Measurements from ENCODE around the gene CCNDBP1. TPM values are rescaled to one million over a fixed set of nuclear protein-coding genes. Genes with fewer than 3 reads are reported as not detected.

Gene CCNDBP1
- total and polyA plus RNA-seq, 2 experiments from 2014 or later, result 23.9 to 33.5 TPM

GRCh38 chr15:43153269-43153668 lies 31.9 kb upstream of the CCNDBP1 start:
- Histone ChIP-seq H3K4me2 (no peak overlapping the region), H3K4me3 (no peak overlapping the region), H3K36me3 (ENCODE audit: insufficient read depth) (no peaks in the 10 kb centered on the region; the same call in 1 of the 2 replicates), H3K27me3 (ENCODE audit: insufficient read depth) (no peaks in the 10 kb centered on the region), H3K27ac (ENCODE audit: low read depth) (no peak overlapping the region), H3K9me2 (ENCODE audit: insufficient read depth) (no peaks in the 10 kb centered on the region), H3K79me2 (replicated peaks; ENCODE audit: insufficient read depth) (no peaks in the 10 kb centered on the region), H3F3A (replicated peaks; ENCODE audit: low read depth) (no peaks in the 10 kb centered on the region), H4K20me1 (replicated peaks; ENCODE audit: insufficient read depth) (no peaks in the 10 kb centered on the region), H2AFZ (no peak overlapping the region), H3K4me1 (ENCODE audit: insufficient read depth) (no peaks in the 10 kb centered on the region)
- Mint-ChIP-seq H3K27ac (no peak overlapping the region), H3K4me1 (no peaks in the 10 kb centered on the region), H3K36me3 (ENCODE audit: low read depth) (no peaks in the 10 kb centered on the region), H3K9me3 (no peaks in the 10 kb centered on the region), H3K4me3 (no peak overlapping the region), H3K27me3 (ENCODE audit: insufficient read depth, low read depth, poor library complexity) (peaks cover 2% of the 10 kb centered on the region)
- DNase-seq (ENCODE audit: low spot score) (no peak), ATAC-seq (no peak)
- TF ChIP-seq, protein P1, sequence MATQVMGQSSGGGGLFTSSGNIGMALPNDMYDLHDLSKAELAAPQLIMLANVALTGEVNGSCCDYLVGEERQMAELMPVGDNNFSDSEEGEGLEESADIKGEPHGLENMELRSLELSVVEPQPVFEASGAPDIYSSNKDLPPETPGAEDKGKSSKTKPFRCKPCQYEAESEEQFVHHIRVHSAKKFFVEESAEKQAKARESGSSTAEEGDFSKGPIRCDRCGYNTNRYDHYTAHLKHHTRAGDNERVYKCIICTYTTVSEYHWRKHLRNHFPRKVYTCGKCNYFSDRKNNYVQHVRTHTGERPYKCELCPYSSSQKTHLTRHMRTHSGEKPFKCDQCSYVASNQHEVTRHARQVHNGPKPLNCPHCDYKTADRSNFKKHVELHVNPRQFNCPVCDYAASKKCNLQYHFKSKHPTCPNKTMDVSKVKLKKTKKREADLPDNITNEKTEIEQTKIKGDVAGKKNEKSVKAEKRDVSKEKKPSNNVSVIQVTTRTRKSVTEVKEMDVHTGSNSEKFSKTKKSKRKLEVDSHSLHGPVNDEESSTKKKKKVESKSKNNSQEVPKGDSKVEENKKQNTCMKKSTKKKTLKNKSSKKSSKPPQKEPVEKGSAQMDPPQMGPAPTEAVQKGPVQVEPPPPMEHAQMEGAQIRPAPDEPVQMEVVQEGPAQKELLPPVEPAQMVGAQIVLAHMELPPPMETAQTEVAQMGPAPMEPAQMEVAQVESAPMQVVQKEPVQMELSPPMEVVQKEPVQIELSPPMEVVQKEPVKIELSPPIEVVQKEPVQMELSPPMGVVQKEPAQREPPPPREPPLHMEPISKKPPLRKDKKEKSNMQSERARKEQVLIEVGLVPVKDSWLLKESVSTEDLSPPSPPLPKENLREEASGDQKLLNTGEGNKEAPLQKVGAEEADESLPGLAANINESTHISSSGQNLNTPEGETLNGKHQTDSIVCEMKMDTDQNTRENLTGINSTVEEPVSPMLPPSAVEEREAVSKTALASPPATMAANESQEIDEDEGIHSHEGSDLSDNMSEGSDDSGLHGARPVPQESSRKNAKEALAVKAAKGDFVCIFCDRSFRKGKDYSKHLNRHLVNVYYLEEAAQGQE (IDR thresholded peaks at IDR 0.05; ENCODE audit: unreplicated experiment), result no peak

DNA sequence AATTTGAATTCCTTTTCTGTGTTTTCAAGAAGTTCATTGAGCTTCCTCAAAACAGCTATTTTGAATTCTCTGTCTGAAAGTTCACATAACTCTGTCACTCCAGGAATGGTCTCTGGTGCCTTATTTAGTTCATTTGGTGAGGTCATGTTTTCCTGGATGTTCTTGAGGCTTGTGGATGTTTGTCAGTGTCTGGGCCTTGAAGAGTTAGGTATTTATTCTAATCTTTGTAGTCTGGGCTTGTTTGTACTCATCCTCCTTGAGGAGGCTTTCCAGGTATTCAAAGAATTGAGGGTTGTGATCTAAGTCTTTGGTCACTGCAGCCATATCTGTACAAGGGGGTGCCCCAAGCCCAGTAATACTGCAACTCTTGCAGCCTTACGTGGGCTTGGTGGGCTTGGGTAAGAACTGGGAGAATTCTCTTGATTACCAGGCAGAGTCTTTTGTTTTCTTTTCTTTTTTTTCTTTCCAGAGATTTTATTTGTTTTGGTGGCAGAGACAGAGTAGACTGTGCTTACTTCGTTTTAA lies 19.3 kb upstream of the CCNDBP1 start:
- H3K4me1 Mint-ChIP-seq, result peaks cover 6% of the 10 kb centered on the region; the same call in 1 of the 3 replicates
- Histone ChIP-seq H3K4me3 (no peak overlapping the region), H3K79me2 (replicated peaks; ENCODE audit: insufficient read depth) (no peaks in the 10 kb centered on the region), H3K9me2 (ENCODE audit: insufficient read depth) (no peaks in the 10 kb centered on the region), H2AFZ (no peak overlapping the region), H3F3A (replicated peaks; ENCODE audit: low read depth) (no peaks in the 10 kb centered on the region), H4K20me1 (replicated peaks; ENCODE audit: insufficient read depth) (no peaks in the 10 kb centered on the region), H3K27ac (ENCODE audit: low read depth) (no peak overlapping the region), H3K36me3 (ENCODE audit: insufficient read depth) (no peaks in the 10 kb centered on the region), H3K4me2 (no peak overlapping the region), H3K4me1 (ENCODE audit: insufficient read depth) (peaks cover 5% of the 10 kb centered on the region; the same call in 1 of the 2 replicates), H3K27me3 (ENCODE audit: insufficient read depth) (no peaks in the 10 kb centered on the region)
- peaks cover 30% of the 10 kb centered on the region for H3K36me3 Mint-ChIP-seq (ENCODE audit: low read depth)
- DNase-seq (ENCODE audit: low spot score) (no peak), ATAC-seq (no peak)
- no peaks in the 10 kb centered on the region for H3K27me3 Mint-ChIP-seq (ENCODE audit: insufficient read depth, low read depth, poor library complexity)
- no peak overlapping the region for H3K4me3 Mint-ChIP-seq
- peaks cover 25% of the 10 kb centered on the region for H3K9me3 Mint-ChIP-seq
- H3K27ac Mint-ChIP-seq, result no peak overlapping the region
- TF ChIP-seq, protein P2, sequence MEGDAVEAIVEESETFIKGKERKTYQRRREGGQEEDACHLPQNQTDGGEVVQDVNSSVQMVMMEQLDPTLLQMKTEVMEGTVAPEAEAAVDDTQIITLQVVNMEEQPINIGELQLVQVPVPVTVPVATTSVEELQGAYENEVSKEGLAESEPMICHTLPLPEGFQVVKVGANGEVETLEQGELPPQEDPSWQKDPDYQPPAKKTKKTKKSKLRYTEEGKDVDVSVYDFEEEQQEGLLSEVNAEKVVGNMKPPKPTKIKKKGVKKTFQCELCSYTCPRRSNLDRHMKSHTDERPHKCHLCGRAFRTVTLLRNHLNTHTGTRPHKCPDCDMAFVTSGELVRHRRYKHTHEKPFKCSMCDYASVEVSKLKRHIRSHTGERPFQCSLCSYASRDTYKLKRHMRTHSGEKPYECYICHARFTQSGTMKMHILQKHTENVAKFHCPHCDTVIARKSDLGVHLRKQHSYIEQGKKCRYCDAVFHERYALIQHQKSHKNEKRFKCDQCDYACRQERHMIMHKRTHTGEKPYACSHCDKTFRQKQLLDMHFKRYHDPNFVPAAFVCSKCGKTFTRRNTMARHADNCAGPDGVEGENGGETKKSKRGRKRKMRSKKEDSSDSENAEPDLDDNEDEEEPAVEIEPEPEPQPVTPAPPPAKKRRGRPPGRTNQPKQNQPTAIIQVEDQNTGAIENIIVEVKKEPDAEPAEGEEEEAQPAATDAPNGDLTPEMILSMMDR (conservative IDR thresholded peaks at IDR 0.05; ENCODE audit: low read depth in 2 of 2), result no peak
- TF ChIP-seq JUNB (IDR thresholded peaks at IDR 0.05; ENCODE audit: unreplicated experiment) (no peak), STAT1 (IDR thresholded peaks at IDR 0.05; ENCODE audit: unreplicated experiment) (no peak), POLR2AphosphoS5 (IDR thresholded peaks at IDR 0.05; ENCODE audit: low read depth) (no peak), EZH2 (IDR thresholded peaks at IDR 0.05; ENCODE audit: low read depth, unreplicated experiment) (no peak), ZNF331 (CRISPR knock-in tag; IDR thresholded peaks at IDR 0.05; ENCODE audit: low read depth) (no peak), ETS1 (IDR thresholded peaks at IDR 0.05) (no peak), EZH2phosphoT487 (IDR thresholded peaks at IDR 0.05; ENCODE audit: unreplicated experiment) (no peak), CREB1 (CRISPR knock-in tag; IDR thresholded peaks at IDR 0.05; ENCODE audit: low read depth) (no peak)
